Lung (tissue), 12 donors: ENCODE measurements around the gene EYS. TPM values are rescaled to one million over a fixed set of nuclear protein-coding genes. Genes with fewer than 3 reads are reported as not detected.

Source experiments
- ATAC-seq: fragments of 200-7000 bp; cut with Tn5 transposase; one replicate; pipeline ENCODE4 v1.9.1; 2020; ENCODE audit warnings: moderate number of reproducible peaks; ENCODE audit not compliant: insufficient read depth, low FRiP score
- DNase-seq, 3 donors: peaks; one replicate each; pipeline ENCODE4 v3.0.0-alpha.2; 2013 to 2017
- H3K27ac ChIP-seq, 2 donors: one replicate each; pipeline ENCODE4 v1.5.1; 2013; ENCODE audit warnings: mild to moderate bottlenecking in 2 of 2, moderate library complexity in 2 of 2, control low read depth in 1 of 2, inconsistent platforms in 1 of 2, low read depth in 1 of 2, low read length in 1 of 2
- H3K27me3 ChIP-seq, 3 donors: one replicate each; pipeline ENCODE4 v1.5.1; 2013; ENCODE audit warnings: low read length in 2 of 3; ENCODE audit not compliant: control insufficient read depth in 3 of 3, insufficient read depth in 3 of 3
- H3K36me3 ChIP-seq, 4 donors: one replicate each; pipeline ENCODE4 v1.5.1; 2013; ENCODE audit warnings: low read length in 4 of 4, mild to moderate bottlenecking in 1 of 4, moderate library complexity in 1 of 4; ENCODE audit not compliant: control insufficient read depth in 4 of 4, insufficient read depth in 4 of 4
- H3K4me1 ChIP-seq, 5 donors: one replicate each; pipeline ENCODE4 v1.5.1; 2013; ENCODE audit warnings: low read length in 5 of 5, mild to moderate bottlenecking in 2 of 5, moderate library complexity in 1 of 5; ENCODE audit not compliant: control insufficient read depth in 5 of 5, insufficient read depth in 5 of 5
- H3K4me3 ChIP-seq: one replicate; pipeline ENCODE4 v1.5.1; 2013; ENCODE audit warnings: mild to moderate bottlenecking, control low read depth, moderate library complexity
- H3K9ac ChIP-seq, 2 donors: one replicate each; pipeline ENCODE4 v1.5.1; 2013; ENCODE audit warnings: low read length in 2 of 2, control low read depth in 1 of 2; ENCODE audit not compliant: insufficient read depth in 1 of 2
- H3K9me3 ChIP-seq, 4 donors: one replicate each; pipeline ENCODE4 v1.5.1; 2013; ENCODE audit warnings: low read length in 3 of 4, mild to moderate bottlenecking in 1 of 4, moderate library complexity in 1 of 4; ENCODE audit not compliant: control insufficient read depth in 4 of 4, insufficient read depth in 3 of 4
- WGBS, 2 donors: extraction: QIAGEN DNeasy Blood & Tissue Kit; methylation state at CpG; one replicate each; pipeline ENCODE4 v1.1.7; 2013; 5-methylcytosine and 5-hydroxymethylcytosine counted together
- polyA plus RNA-seq, 2 donors: library from polyadenylated mRNA; stranded (reverse); fragments of 200-250 nt; gene quantifications; one replicate each; pipeline ENCODE4 v1.2.1, GENCODE V29; 2013
- total RNA-seq, 2 donors: library from RNA; depleted of rRNA in 1 of 2; stranded (reverse); fragments of >200 nt in 1 of 2; gene quantifications; one replicate each; pipeline ENCODE4 v1.2.1, GENCODE V29; 2014 to 2021
- TF ChIP-seq, protein P1 (sequence below): IDR thresholded peaks from 2 replicates; pipeline ENCODE4 v1.5.1; 2012; ENCODE audit warnings: mild to moderate bottlenecking; ENCODE audit errors: control extremely low read depth, extremely low read depth
- donor health status: control.
- donor health status: control.
- donor health status: Bipolar disorder and iron deficiency.
- donor health status: healthy.
- donor health status: DM: yes; HTN: yes; CAD: no.

EYS gene
- total and polyA plus RNA-seq, 4 donors: 0.06 to 0.34 (median 0.12) TPM

DNA sequence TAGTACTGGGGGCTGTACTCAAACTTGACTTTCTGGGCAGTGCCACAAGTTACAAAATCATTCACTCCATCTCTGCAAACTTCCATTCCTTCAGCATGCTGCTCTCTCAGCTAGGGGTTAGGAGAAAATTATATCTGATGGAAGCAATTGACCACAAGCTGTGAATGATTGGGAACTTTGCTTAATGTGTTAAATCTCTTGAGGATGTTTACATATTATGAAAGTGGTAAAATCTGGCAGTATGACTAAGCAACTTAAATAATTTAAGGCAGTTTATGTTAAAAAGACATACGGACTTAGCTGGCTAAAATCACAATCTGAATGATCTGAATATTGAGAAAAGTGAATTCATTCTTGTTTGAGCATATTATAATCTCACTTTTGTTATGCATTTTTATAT lies 1656.4 kb downstream of the EYS start:
- Histone ChIP-seq H3K4me3 (no peak overlapping the region), H3K36me3 (no peaks in the 10 kb centered on the region), H3K27me3 (no peaks in the 10 kb centered on the region), H3K4me1 (no peaks in the 10 kb centered on the region), H3K9ac (no peak overlapping the region), H3K27ac (no peak overlapping the region), H3K9me3 (no peaks in the 10 kb centered on the region)
- WGBS, 2 donors: 33 to 38% methylated on average over 1 of the region's 1 CpG
- DNase-seq (no peak), ATAC-seq (no peak)
- TF ChIP-seq, protein P1, sequence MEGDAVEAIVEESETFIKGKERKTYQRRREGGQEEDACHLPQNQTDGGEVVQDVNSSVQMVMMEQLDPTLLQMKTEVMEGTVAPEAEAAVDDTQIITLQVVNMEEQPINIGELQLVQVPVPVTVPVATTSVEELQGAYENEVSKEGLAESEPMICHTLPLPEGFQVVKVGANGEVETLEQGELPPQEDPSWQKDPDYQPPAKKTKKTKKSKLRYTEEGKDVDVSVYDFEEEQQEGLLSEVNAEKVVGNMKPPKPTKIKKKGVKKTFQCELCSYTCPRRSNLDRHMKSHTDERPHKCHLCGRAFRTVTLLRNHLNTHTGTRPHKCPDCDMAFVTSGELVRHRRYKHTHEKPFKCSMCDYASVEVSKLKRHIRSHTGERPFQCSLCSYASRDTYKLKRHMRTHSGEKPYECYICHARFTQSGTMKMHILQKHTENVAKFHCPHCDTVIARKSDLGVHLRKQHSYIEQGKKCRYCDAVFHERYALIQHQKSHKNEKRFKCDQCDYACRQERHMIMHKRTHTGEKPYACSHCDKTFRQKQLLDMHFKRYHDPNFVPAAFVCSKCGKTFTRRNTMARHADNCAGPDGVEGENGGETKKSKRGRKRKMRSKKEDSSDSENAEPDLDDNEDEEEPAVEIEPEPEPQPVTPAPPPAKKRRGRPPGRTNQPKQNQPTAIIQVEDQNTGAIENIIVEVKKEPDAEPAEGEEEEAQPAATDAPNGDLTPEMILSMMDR: no peak

DNA sequence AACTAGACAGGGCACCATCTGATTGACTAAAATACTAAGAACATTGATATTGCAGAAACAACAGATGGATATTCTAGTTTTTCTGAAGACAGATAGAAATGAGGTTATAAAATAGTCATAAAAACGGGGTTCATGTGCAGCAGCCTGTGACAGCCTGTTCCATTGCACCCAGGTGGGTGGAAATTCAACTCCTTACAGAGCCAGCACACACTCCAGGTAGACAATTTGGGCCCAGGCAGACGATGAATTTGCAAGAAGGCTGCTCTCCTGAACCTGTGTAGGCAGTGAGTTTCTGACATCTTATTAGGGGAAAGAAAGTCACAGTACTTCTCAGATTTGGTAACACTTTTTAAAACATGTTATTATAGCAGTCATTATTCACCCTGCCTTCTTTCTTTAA lies 1657.3 kb downstream of the EYS start:
- TF ChIP-seq, protein P1: no peak
- H3K27ac ChIP-seq: no peak overlapping the region
- ATAC-seq (no peak), DNase-seq (no peak)
- H3K4me3 ChIP-seq: no peak overlapping the region
- no peaks in the 10 kb centered on the region for H3K9me3 ChIP-seq
- H3K27me3 ChIP-seq: no peaks in the 10 kb centered on the region
- H3K36me3 ChIP-seq: no peaks in the 10 kb centered on the region
- no peak overlapping the region for H3K9ac ChIP-seq
- no peaks in the 10 kb centered on the region for H3K4me1 ChIP-seq
- WGBS, 2 donors: 65 to 75% methylated on average over 2 of the region's 2 CpGs

DNA sequence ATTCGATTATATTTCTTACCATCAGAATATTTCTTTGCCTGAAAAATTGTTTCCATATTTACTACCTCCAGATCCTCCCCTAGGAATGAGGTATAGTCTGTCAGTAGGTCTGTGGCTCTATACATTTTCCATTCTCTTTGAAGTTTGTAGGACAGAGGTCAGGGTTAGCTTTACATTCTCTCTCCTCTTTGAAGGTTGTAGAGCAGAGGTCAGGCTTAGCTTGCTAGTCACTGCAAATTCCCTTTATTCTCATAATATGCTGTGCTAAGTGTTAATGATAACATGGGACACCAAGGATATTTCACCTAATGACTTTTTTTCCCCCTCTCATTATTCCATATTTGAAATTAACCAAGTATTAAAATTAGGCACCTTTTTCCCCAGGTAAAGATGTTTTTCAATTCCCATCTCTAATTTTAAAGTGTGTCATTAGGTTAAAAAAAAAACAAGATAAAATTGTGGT lies 1660.2 kb downstream of the EYS start:
- no peak for DNase-seq
- Histone ChIP-seq H3K4me3 (no peak overlapping the region), H3K9ac (no peak overlapping the region), H3K36me3 (no peaks in the 10 kb centered on the region), H3K27ac (no peak overlapping the region), H3K27me3 (no peaks in the 10 kb centered on the region), H3K9me3 (no peaks in the 10 kb centered on the region), H3K4me1 (no peaks in the 10 kb centered on the region)
- TF ChIP-seq, protein P1: no peak
- WGBS, 2 donors: 45 to 55% methylated on average over 1 of the region's 1 CpG
- ATAC-seq: no peak

DNA sequence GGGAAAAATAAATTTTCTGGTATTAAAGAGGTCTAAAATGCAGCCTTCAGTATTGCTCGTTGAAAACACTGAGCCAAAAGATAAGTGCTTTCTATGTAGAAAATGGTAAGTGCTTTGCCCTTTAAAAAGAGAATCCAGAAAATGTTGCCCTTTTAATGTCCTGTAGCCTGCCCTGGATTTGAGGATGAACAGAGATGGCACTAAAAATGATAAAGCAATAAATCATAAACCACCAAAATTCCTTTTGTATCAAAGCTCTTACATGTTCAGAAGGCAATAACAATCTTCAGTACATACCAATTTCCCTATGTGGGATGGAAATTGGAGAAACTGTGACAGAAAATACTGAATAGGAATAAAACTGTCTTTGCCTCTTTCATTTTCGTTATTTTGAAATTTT lies 1665.7 kb downstream of the EYS start:
- TF ChIP-seq, protein P1: no peak
- ATAC-seq: no peak
- Histone ChIP-seq H3K4me1 (no peaks in the 10 kb centered on the region), H3K9me3 (no peaks in the 10 kb centered on the region), H3K4me3 (no peak overlapping the region), H3K27ac (no peak overlapping the region), H3K36me3 (no peaks in the 10 kb centered on the region), H3K9ac (no peak overlapping the region), H3K27me3 (no peaks in the 10 kb centered on the region)
- 64 to 82% methylated on average over 2 of the region's 2 CpGs for WGBS, 2 donors
- no peak for DNase-seq
